LHCN-M2 (cell line): Measurements from ENCODE around the gene ATXN1. TPM values are rescaled to one million over a fixed set of nuclear protein-coding genes. Genes with fewer than 3 reads are reported as not detected.
"Not testable (repeated sequence)": the region's sequence is repeated elsewhere in the genome, so short reads cannot be mapped to it uniquely, and the experiment has no call there.

Experiments
- DNase-seq: peaks from one replicate; pipeline ENCODE4 v3.0.0-alpha.2; 2012; ENCODE audit warnings: low read depth
- polyA plus RNA-seq: library from polyadenylated mRNA; unstranded; fragments of >200 nt; gene quantifications from one replicate; pipeline ENCODE4 v1.2.1, GENCODE V29; 2012; ENCODE audit warnings: missing spikeins
- total RNA-seq: library from RNA; depleted of rRNA; stranded (reverse); fragments of >200 nt; gene quantifications from 2 replicates; pipeline ENCODE4 v1.2.3, GENCODE V29; 2014; rRNA removed

ATXN1 gene
- total RNA-seq, result 8.2 and 9.9 TPM in 2 replicates
- 5.8 TPM for polyA plus RNA-seq

DNA sequence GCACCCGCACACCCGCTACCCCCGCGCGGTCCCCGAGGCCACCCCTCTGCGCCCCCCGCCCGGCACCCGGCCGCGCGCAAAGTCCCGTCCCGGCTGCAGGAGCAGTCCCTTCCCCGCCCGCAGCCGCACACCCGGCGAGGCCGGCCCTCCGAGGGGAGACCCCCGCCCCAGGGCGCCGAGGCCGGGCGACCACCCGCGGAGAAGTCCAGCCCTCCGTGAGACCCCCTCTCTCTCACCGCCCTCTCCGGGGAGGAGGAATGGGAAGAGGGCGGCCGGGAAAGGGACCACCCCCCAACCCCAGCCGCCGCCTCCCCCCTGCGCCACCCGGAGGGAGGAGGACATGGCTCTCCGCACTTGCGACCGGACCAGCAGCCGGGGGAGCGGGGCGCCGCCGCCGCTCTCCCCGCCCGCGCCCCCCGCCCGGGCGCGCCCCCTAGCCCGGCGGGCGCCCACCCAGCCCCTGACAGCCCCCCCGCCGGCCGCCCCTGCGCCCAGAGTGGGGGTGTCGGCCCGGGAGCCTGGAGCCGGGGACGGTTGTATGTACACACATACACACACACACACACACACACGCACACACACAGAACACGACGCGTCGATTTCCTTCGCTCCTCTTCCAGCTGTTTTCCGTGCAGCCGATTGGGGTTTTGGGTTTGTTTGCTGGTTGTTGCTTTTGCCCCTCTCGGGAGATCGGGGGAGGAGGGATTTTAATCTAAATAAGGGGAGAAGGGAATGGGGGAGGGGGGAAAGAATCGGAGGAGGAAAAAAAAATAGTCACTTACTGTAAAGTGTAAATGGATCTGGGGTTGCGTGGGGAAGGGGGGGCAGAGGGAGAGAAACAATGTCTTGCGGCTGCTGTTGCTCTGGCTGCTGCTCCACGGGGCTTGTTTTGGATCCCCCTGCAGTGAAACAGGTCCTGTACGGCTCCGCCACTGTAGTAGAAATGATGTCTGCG lies at the start of gene ATXN1:
Gene ATXN1, minus strand, starts transcription at position 945 of the 955 bp plus-strand sequence.
- peak; percentile 78 for DNase-seq

DNA sequence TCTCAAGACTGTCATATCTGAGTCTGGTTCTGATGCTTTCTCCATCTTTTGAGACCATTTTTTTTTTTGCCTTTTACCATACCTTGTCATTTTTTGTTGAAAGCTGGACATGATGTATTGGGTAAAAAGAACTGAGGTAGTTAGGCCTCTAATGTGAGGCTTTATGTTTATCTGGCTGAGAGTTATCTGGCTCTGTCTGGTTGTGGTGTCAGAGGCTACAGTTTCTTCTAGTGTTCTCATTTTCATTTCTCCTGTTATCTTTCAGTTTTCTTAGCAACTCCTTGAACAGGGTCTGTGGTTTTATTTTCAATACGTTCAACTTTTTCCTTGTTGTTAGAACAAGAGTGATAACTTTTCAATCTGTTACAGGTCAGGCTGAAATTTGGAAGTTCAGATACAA lies 49.2 kb upstream of the ATXN1 start:
- no peak for DNase-seq

DNA sequence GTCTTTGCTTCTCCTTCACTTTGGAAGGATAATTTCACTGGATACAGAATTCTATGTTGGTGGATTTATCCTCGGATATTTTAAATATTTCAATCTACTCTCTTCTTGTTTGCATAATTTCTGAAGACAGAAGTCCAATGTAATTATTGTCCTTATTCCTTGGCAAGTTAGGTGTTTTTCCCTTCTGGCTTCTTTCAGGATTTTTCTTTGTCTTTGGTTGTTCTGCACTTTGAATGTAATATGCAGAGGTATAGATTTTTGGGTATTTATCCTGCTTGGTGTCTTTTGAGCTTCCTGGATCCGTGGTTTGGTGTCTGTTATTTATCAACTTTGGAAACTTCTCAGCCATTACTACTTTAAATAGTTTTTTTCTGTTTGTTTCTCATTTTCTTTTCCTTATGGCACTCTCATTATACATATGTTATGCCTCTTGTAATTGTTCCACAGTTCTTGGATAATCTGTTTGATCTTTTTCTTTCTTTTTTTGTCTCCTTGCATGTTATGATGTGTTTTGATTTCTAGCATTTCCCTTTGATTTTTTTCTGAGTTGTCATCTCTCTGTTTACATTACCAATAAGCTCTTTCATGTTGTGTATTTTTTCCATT lies 48.6 kb upstream of the ATXN1 start:
- no peak for DNase-seq

DNA sequence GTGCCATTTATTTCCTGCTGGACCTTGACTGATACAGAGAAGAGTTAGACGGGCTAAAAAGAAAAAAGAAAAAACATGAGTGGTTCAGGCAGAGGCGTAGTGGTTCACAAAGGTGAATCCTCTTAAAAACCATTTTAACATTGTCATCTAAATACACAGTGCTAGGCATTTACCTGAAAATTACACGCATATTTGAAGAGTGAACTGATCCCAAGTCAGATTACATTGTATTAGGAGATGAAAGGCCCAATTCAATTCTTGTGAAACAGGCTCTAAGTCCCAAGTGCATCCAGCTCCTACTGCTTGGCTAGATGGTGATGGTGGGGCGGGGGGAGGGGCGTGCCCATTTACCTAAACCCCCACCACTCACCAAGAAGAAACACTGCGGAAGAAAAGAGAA lies 46.7 kb upstream of the ATXN1 start:
- no peak for DNase-seq

DNA sequence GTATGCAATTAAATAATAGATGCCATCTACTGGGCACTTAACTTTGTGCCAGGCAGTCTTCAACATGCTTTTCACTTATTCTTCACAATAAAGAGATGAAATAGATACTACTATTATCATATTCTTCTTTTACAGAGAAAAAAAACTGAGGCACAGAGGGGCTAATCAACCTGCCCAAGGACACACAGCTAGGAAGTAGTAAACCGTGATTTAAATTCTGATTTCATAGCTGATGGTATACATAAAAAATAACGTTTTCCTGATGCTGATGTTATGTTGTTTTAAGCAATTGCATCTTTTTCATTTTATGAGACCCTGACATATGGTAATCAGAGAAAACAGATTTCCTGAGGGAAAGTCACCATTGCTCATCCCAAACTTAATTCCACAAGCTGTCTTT lies 45.1 kb upstream of the ATXN1 start:
- no peak for DNase-seq

DNA sequence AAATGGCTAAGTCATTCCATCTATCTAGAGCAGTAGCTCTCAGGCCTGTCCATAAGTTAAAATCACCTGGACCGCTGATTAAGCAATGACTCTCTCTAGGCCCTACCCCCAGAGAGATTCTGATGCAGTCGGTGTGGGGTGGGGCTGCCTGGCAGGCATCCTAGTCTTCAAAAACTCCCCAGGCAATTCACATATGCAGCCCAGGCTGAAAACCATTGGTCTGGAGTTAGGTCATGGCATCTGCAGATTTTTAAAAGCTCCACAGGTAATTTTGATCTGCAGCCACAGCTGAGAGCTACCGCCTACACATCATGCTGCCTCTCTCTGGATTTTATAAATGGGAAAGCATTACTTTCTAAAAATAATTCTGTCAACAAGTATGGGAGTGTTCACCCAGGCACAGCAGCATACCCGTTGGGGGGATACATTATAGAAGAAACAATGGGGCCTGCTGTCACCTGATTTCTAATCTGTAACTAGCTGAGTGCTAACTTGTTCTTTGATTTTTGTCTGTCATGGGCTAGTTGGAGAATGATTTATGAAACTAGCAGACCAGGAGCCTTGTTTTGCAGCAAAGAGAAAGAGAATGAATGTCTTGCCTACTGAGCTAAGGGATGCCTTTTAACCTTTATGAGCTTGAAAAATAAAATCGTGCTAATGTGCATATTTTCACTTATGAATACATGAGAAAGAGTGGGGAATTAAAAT lies 44.1 kb upstream of the ATXN1 start:
- no peak for DNase-seq

DNA sequence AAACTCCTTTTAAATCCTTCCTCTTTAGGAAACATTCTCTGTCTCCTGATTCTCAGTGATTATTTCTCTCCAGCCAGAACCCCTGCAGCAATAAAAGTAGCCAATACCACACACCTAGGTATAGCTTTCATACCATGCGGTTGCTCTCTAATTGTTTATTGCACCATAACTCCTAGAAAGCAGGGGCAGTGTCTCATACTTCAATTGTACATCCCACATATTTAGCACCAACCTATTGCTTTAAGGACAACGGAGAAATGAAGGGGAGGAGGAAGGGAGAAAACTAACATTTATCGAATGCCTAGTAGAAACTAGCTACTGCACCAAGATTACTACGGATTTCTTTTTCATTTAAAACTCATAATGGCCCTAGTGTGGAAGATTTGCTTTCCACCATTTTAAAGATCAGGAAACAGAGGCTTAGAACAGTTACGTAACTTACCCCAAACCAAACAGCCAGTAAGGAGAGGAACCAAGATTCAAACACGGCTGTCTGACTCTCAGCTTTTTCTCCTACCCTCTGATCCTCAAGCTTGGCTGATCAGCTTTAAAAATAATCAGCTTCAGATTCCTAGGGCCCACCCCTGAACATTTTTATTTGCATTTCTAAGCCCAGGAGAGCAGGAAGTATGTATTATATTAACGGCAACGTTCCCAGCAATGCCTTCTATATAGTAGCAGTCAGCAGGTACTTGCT lies 43.4 kb upstream of the ATXN1 start:
- DNase-seq, result no peak

DNA sequence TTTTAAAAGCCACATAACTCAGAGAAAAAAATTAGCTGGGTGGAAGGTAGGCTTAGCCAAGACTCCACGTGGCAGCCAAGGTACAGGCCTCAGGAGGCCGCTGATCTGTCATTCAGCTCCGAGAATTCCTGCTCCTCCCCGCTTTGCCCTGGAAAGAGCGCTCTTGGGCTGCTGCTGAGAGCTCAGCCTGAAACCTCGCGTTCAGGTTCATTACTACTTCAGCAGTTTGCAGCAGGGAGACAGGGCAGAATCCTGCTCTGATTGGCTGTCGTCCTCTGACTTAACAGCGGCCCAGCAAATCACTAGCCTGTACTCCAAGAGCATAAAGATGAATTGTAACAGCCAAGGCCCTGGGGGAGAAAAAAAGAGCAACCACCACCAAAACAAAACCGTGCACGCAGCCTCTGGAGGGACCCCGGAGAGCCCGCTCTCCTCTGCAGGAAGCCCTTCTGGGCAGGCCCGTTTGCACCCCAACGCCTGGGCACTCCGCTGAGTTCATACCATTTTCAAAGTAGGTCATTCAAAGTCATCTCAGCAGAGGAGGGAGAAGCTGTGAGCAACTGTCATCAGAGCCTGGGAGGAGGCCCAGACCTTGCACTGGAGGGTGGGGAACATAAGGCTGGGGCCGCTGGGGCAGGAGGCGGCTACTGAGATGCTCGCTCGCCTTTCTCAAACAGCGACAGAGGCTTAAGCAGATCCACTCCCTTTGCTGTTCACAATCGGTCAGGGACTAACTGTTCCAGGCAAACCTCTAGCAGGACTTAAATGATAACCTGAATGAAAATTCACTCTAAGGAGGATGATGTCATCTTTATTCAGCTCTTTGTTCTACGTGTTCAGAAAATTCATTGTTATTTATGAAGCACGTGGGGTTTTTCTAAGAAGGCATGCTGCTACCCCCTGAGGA lies 42.3 kb upstream of the ATXN1 start:
- DNase-seq, result no peak

DNA sequence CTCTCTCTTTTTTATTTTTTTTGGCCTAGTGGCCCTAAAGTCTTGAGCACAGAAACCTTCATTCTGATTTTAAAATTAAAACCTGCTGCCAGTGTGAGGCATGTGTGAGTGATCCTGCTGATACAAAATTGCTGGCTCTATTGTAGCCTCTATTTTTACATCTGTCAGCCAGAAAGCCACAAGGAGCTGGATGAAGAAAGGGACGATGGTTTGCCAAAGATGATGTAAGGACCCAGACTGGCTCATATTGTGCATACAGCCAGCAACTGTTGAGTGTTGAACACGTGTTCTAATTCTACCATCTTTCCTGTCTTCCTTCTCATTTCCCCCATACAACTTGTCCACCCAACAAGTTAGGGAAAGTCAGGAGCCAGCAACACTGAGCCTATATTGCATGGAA lies 40.8 kb upstream of the ATXN1 start:
- peak; percentile 68 for DNase-seq

DNA sequence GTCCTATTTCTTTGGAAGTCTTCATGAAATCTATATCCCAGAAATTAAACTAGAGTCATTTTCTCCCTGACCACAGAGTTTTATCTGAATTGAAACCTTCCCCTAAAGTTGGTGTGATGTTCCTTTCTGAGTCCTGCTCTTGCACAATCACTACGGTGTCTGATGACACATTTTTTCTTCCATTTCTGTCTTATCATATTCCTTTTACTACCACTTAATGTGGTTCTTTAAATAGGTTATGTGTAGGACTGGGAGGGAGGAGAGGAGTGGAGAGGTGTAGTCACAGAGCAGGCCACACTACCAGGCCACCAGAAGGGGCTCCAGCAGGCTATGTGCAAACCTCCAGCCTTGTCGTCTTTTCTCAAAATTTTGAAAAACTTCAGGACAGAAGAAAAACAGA lies 39.7 kb upstream of the ATXN1 start:
- DNase-seq, result peak; percentile 34

DNA sequence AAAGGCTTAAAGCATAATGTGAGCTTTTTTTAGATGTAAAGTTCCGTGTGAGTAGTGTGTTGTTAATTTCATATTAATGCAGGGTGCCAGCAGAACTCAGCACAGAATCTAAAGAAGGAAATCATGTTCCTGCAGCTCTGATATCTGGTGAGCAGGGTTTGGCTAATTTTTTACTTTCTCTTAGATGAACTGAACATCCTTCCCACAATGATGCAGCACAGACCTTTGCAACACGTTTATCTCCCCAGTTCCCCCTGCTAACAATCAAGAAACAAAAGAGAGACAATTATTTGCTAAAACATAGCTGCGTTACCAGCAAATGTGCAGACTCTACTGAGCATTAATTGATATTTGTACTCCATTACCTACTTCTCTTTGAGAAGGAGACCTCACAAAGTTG lies 39.1 kb upstream of the ATXN1 start:
- no peak for DNase-seq

DNA sequence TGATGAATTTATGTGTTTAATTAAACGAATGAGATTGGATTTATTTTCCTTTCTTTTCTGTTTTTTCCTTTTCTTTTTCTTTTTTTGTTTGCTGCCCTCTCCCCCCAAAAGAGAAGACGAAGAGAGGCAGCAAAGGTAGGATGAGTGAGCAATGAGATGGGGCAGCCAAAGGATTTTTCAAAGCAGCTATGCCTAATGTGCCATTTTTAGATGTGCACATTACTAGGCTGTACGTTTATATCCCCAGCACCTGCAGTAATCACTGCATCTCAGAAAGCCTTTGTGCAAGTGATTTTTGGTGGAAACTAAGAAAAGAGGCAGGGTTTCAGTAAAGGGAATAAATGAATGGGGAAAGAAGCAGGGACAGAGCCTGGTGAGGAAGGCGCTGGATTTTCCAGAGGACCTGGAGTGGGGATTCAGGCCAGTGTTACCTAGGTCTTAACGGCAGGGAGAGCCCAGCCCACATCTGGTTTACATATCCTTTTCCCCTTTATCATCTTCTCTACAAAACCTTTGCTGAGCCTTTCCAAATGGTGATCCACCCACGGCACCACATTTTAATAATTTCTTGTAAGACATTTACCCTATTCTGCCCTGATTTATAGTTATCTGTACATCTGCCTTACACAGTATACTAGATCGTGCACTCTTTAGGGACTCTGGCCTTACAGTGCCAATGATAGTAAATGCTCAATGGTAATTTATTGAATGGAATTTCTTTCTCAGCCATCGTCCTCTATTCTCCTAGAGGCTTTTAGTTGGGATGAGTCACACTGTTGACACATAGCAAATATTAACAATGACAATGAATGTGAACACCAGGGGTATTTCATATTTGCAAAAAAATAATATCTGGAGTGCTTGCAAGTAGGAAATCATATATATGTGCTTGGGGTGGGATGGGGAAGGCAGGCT lies 38.3 kb upstream of the ATXN1 start:
- peak; percentile 19 for DNase-seq

DNA sequence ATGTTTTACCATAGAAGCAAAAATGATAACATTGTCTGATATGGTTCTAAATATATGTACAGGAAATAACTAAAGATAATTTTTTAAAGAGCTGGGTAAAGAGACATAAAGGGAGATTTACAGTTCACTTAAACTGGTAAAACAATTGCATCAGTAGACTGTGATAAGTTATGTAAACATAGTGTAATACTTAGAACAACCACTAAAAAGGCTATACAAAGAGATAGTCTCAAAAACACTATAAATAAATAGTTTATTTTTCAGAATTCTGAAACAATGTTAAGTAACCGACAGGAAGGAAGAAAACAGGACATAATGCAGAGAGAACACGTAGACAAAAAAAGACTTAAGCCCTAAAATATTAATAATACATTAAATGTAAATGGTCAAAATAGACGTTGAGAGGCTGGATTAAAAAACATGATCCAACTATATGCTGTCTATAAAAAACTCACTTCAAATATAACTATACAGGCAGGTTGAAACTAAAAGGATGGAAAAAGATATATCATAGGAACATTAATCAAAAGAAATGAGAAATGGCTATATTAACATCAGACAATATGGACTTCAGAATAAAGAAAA lies 32.7 kb upstream of the ATXN1 start:
- no peak for DNase-seq

DNA sequence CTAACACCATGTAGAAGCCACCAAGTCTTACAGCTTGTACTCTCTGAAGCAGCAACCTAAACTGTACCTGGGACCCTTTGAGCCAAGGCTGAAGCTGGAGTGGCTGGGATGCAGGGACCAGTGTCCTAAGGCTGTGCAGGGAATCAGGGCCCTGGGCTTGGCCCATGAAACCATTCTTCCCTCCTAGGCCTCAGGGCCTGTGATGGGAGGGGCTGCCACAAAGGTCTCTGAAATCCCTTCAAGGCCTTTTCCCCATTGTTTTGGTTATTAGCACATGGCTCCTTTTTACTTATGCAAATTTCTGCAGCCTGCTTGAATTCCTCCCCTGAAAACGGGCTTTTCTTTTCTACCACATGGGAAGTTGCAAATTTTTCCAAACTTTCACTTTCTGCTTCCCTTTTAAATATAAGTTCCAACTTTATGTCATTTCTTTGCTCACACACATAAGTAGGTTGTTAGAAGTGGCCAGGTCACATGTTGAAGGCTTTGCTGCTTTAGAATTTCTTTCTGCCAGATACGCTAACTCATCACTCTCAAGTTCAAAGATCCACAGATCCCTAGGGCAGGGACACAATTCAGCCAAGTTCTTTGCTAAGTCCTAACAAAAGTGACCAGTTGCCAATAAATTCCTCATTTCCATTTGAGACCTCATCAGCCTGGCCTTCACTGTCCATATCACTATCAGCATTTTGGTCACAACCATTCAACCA lies 28.2 kb upstream of the ATXN1 start:
- no peak for DNase-seq

DNA sequence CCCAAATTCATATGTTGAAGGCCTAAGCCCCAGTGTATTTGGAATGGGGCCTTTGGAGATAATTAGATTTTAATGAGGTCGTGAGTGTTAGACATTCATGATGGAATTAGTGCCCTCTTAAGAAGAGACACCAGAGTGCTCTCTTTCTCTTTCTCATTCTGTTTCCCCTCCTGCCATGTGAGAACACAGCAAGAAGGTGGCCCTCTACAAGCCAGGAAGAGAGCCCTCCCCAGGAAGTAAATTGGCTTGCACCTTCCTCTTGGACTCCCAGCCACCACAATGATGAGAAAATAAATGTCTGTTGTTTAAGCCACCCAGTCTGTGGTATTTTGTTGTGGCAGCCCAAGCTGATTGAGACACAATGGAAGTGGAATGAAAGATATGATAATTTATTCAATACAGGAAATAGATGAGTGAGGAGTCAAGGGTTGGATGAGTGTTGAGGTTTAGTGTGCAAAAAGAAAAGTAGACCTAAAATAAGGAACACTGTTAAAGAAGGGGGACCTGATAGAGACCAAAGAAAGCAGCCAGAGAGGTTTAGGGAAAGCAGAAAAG lies 25.9 kb upstream of the ATXN1 start:
- DNase-seq, result no peak

DNA sequence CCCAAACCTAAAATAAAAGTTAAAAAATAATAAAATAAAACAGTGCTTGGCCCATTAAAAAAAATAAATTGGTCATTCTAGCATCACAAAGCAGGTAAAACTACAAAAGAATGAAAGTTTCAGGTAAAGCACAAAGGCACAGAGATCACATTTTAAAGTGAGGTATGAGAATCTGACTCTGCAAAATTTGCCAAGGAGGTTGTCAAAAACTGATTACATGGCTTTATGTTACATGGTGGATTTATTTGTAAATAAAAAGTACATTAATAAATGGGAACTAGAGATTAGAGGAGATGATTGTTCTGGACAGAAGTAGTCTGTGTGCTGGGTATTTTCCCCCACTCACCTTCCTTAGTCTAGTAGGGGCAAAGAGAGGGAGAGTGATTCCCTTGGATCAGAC lies 24.2 kb upstream of the ATXN1 start:
- no peak for DNase-seq

DNA sequence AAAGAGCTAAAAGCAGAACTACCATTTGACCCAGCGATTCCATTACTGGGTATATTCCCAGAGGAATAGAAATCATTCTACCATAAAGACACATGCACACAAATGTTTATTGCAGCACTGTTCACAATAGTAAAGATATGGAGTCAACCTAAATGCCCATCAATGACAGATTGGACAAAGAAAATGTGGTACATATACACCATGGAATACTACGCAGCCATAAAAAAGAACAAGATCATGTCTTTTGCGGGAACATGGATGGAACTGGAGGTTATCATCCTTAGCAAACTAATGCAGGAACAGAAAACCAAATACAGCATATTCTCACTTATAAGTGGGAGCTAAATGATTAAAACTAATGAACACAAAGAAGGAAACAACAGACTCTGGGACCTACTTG lies 23.7 kb upstream of the ATXN1 start:
- not testable (repeated sequence) for DNase-seq

DNA sequence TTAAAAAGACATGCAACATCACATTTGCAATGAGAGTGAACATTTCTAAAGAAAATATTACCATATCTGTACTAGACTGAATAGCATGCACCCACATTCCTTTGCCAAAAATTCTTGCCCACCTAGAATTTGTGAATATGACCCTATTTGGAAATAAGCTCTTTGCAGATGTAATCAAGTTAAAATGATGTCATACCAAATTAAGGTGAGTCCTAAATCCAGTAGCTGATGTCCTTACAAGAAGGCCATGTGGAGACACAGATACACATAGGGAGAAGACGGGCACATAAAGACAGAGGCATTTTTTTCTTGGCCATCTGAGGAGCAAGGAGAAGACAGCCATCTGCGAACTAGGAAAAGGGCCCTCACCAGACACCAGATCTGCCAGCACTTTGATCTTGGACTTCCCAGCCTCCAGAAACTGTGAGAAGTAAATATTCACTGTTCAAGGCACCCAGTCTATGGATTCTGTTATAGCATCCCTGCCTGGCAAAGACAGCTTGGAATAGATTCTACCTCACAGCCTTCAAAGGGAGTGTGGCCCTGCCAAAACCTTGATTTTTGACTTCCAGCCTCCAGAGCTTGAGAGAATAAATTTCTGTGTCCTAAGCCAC lies 22.8 kb upstream of the ATXN1 start:
- no peak for DNase-seq
